ENCODE results near the gene LDLRAD2. TPM values are rescaled to one million over a fixed set of nuclear protein-coding genes. Genes with fewer than 3 reads are reported as not detected.

Gene LDLRAD2
- total and polyA plus RNA-seq, 9 of the 15 experiments (the other 6 are each of a cell fraction or from before 2014, with no cell fraction given): 0.45 to 0.48 TPM; not detected in 7

- TF ChIP-seq ETV1 (tag; conservative IDR thresholded peaks at IDR 0.05; ENCODE audit: low read depth) (no peak), NCOA6 (IDR thresholded peaks at IDR 0.05) (no peak), DMBX1 (CRISPR knock-in tag; IDR thresholded peaks at IDR 0.05; ENCODE audit: borderline replicate concordance) (no peak), MTA3 (IDR thresholded peaks at IDR 0.05; ENCODE audit: borderline replicate concordance) (no peak), ZNF41 (CRISPR knock-in tag; conservative IDR thresholded peaks at IDR 0.05) (no peak), TCFL5 (CRISPR knock-in tag; conservative IDR thresholded peaks at IDR 0.05) (no peak), SAFB (IDR thresholded peaks at IDR 0.05; ENCODE audit: borderline replicate concordance, low read depth, low read length) (no peak), MCM5 (IDR thresholded peaks at IDR 0.05; ENCODE audit: low read depth) (no peak)
These were observed 3.8 kb downstream of the LDLRAD2 start (continued) for GRCh38 chr1:21815724-21816321.

DNA sequence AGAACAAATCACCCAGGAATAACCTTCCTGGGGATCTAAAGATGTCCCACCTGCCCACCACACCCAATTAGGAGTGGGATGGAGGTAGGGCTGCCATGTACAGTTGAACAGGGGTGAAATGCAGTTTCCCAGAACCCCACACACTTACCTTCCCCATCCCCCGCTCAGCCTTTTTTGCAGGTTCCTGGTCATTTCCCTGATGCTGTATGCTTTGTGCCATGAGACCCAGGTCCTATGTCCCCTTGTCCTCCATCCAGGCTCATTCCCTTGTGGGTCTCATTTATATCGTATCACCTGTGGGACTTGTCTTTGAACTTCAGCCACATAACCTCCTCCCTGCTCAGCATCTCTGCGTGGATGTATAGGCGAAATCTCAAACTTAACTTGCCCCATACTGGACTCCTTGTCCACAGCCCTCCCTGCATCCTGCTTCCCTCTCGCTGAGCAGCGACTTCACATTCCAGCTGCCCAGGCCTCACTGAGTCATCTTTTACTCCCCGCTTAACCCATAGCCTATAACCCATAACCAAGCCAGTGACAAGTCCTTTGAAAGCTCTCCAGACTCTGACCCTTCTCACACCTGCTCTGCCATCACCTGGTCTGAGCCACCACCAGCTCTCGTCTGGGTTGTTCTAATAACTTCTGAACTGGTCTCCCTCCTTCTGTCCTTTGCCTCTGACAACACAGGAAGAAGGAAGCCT, 4.7 kb downstream of the LDLRAD2 start:
- CTCF ChIA-PET (ENCODE audit: low intra/inter-chr PET ratio): no interaction called here
- intact Hi-C loops (cut with micrococcal nuclease): no loop called here
- BruUV-seq (replicated peaks): no TSS peak
- TF ChIP-seq ATF3 (IDR thresholded peaks at IDR 0.05) (0 out of 2 replicates have a peak, but pooled peaks have one; percentile 10), ATF3 (CRISPR knock-in tag; conservative IDR thresholded peaks at IDR 0.05) (no peak), ZNF175 (CRISPR knock-in tag; IDR thresholded peaks at IDR 0.05; ENCODE audit: low read depth) (no peak), JUND (IDR thresholded peaks at IDR 0.05; ENCODE audit: borderline replicate concordance, low read depth, low read length) (0 out of 2 replicates have a peak, but pooled peaks have one; percentile 12), JUND (tag; IDR thresholded peaks at IDR 0.05; ENCODE audit: borderline replicate concordance, low read depth, low read length) (no peak), HMBOX1 (IDR thresholded peaks at IDR 0.05) (peak; percentile 82), GTF2B (IDR thresholded peaks at IDR 0.05; ENCODE audit: extremely low read depth, insufficient read length) (no peak), CTCF (IDR thresholded peaks at IDR 0.05 in 2 of 3, conservative IDR thresholded peaks at IDR 0.05 in 1 of 3; ENCODE audit: insufficient read depth in 2 of 3, low read depth in 1 of 3, low read length in 3 of 3) (no peak)

More for the DNA sequence above, 4.7 kb downstream of the LDLRAD2 start:
- Histone ChIP-seq H2AFZ (ENCODE audit: low read depth, low read length) (0 out of 2 replicates have a peak overlapping the region, but pooled peaks have one; percentile 34), H3K4me2 (ENCODE audit: insufficient read depth, low read length) (no peak overlapping the region), H3K4me1 (replicated peaks in 1 of 2; ENCODE audit: control insufficient read depth in 2 of 2, insufficient read depth in 2 of 2, low read length in 2 of 2) (peaks cover 5 to 26% of the 10 kb centered on the region in 2 experiments), H3K9ac (ENCODE audit: insufficient read depth in 1 of 2, low read depth in 2 of 2, low read length in 2 of 2) (no peak overlapping the region), H3K9me3 (replicated peaks; ENCODE audit: control insufficient read depth, insufficient read depth, low read depth, low read length) (no peaks in the 10 kb centered on the region), H3K27ac (ENCODE audit: extremely low read depth, low read depth, low read length) (no peak overlapping the region), H3K36me3 (ENCODE audit: control insufficient read depth, insufficient read depth, low read length) (peaks cover under 1% of the 10 kb centered on the region; the same call in 1 of the 3 replicates), H3K9me1 (ENCODE audit: control insufficient read depth, insufficient read depth, low read length) (no peaks in the 10 kb centered on the region), H3K27me3 (ENCODE audit: control insufficient read depth in 2 of 2, insufficient read depth in 2 of 2, low read length in 2 of 2) (no peaks in the 10 kb centered on the region), H3K4me3 (no peak overlapping the region), H3K79me2 (ENCODE audit: control insufficient read depth, insufficient read depth, low read length) (no peaks in the 10 kb centered on the region), H4K20me1 (replicated peaks; ENCODE audit: control insufficient read depth, insufficient read depth, low read length) (no peaks in the 10 kb centered on the region)
- WGBS (ENCODE audit: insufficient coverage, low coverage, missing lambda C conversion rate): 63% methylated on average over 8 of the region's 8 CpGs
- in situ Hi-C loops (cut with MboI): no loop called here
- no peak for ATAC-seq
- DNase-seq (ENCODE audit: extremely low read depth in 1 of 4, low spot score in 3 of 4): no peak
- POLR2A ChIA-PET: interaction anchor here (0.6 kb wide), 1 partner anchor 157 kb away, joined by 3 read pairs; no protein-coding TSS in a partner anchor
- no peak for FAIRE-seq

All from K562 (cell line).